Endothelial cell of hepatic sinusoid (primary cell): ENCODE measurements around the gene SNTG2.

Experiments
- in situ Hi-C: cut with HindIII; loops from 2 replicates; pipeline ENCODE4 v1.10.0; 2017; ENCODE audit warnings: low sequenced_read_pairs

SNTG2 gene

DNA sequence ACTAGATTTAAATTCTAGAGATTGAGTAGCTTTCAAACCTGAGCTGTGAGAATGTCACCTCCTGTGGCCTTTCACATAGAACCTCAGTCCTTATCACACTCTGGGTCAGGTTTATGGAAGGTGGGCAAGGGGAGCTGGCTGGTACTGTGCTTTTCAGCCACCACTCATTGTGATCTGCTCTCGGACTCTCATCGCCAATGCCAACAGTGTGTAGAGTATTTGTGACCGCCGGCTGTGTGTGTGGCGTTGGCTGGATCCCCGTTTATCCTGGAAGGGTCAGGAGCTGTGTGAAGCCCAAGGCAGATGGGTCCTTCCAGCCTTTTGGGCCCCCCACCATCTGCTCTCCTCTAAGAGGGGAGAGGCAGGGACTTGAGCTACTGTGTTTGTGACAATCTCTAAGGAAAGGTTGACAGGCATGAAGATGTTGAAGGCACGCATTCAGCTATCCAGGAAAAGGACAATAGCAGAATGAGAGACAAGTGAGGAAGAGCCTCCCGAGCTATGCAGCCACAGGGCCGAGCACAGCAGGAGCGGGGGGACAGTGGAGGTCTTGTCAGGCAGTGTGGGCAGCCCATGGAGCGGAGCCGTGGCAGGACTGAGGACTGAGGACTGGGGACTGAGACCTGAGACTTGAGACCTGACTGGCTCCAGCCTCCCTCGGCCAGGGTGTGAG, 355.5 kb downstream of the SNTG2 start:
- in situ Hi-C loops: no loop called here

DNA sequence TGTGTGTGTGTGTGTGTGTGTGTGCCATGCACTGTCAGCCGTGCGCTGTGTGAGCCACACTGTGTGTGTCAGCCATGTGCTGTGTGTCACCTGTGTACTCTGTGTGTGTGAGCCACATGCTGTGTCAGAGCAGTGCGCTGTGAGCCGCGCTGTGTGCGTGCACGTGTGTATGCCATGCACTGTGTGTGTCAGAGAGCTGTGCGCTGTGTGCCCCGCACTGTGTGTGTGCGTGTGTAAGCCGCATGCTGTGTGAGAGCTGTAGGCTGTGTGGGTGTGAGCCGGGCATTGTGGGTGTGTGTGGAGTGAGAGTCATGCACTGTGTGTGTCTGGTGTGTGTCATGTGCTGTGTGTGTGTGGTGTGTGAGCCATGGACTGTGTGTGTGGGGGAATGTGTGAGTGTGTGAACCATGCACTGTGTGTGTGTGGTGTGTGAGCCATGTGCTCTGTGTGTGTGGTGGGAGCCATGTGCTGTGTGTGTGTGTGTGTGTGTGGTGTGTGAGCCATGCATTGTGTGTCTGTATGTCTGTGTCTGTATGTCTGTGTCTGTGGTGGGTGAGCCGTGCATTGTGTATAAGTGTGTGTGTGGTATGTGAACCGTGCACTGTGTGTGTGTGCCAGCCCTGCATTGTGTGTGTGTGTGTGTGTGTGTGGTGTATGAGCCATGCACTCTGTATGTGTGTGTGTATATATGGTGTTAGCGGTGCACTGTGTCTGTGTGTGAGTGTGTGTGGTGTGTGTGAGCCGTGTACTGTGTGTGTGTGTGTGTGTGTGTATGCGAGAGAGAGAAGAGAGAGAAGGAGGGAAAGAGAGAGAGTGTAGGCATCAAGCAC, 356.3 kb downstream of the SNTG2 start:
- in situ Hi-C loops: no loop called here

DNA sequence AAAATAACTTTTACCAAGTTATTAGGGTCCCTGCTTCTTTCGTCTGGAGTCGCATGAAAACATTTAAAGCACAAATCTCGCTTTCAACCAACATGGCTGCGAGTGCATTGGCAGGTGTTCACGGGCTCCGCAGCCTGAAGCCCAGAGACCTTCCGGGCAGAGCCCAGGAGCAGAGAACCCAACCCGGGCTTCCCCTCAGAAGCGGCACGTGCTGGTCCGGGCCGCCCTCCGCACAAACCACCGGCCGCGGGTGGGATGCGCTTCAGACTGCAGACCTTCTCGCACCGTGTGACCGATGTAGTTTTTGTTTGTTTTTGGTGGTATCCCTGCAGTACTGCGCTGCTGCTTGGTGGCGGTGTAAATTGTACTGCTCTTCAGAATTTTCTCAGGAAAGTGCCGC, 357.0 kb downstream of the SNTG2 start:
- in situ Hi-C loops: no loop called here

- in situ Hi-C loops: no loop called here
These were observed 358.0 kb downstream of the SNTG2 start for GRCh38 chr2:1308678-1309077.

- in situ Hi-C loops: no loop called here
These were observed 358.9 kb downstream of the SNTG2 start for GRCh38 chr2:1309507-1309906.

DNA sequence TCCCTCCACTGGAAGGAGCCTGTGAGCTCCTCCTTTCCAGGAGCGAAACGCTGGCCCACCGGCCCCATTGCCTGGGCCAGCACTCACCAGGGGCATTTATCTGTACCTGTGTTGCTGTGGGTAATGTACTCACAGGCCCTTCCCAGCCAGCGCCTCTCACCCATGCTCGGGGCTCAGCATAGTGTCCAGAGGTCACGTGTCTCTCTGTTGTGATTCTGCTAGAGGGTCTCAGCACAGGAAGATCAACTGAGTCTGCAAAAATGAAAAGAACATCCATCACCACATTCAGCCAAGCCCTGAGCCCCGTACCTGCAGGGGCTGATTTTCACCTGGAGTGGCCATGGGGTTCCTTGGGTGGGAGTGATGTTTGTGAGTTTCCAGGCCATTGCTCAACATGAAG, 359.6 kb downstream of the SNTG2 start:
- in situ Hi-C loops: no loop called here

GRCh38 chr2:1310866-1311265, 360.2 kb downstream of the SNTG2 start:
- in situ Hi-C loops: no loop called here

DNA sequence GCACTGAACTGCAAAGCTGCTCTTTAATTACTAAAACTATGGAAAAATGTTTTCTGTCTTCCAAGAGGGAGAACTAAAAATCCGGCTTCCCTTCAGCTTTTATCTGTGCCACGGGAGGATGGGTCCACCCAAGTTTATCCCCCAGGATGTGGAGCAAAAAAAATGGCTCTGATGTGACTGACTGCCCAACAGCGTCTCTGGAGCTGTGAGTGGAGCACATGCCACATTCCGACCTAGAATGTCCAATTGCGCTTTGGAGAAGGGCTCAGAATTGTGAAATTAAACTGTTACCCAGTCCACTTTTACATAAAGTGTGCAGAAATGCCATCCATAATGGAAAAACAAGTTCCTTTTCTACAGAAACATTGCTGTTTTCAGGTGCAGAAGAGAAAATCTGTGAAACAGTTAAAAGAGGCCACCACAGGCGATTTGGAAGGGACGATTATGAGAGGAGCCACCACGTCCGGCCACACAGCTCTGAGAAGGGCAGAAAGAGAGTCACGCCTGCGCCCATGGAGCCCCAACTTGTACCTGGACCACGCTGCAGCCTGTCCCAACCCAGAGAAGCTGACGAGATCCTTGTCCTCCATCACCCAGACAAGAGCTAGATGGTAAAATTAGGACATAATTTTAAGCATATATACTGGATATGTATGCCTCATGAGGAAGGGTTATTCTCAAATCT, 362.7 kb downstream of the SNTG2 start:
- in situ Hi-C loops: no loop called here

DNA sequence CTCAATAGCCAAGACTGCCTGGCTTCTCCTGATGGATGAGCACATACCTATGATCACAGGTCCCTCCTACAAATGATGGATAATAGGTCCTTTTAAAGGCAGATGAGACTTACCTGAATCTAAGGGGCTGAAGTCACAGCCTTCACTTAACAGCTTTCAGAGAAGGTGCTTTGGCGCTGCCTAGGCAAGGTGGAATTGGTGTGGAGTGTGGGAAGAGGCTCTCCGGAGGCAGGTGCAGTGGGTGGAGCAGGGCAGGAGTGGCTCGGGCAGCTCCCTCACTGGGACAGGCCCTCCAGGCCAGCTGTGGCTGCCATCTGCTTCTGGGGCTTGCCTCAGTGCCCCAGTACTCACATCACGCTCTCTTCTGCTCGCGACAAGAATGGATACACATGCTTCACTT, 363.6 kb downstream of the SNTG2 start:
- in situ Hi-C loops: no loop called here

DNA sequence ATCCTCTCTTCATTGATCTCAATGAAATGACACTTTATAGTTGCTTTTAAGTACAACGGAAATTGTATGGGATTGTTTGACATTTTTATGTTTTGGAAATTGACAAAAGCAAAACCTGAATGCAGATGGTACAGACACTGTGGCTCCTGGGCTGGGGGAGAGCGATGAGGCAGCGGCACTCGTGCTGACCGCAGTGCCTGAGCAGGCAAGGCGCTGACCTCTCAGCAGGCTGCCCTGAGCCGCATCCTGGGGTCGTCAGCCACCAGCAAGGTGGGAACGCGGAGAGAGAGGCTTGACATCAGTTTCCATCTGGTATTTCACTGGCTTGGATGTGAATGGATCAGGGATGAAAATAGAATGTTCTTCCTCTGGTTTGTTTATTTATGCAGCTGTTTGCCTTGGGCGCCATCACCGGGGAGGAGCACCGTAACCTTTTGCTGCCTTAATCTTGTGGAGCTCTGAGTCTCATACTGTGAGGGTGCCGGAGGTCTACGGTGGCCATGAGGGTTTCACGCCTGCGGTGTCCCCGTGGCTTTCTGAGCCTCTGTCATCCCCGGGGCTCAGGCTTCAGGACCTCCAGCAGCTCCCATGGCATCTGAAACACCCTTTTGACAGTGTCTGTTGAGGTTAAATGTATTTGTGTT, 367.8 kb downstream of the SNTG2 start:
- in situ Hi-C loops: no loop called here

- in situ Hi-C loops: no loop called here
These were observed 368.7 kb downstream of the SNTG2 start for GRCh38 chr2:1319393-1319792.

- in situ Hi-C loops: no loop called here
These were observed 370.7 kb downstream of the SNTG2 start for GRCh38 chr2:1321321-1321720.

DNA sequence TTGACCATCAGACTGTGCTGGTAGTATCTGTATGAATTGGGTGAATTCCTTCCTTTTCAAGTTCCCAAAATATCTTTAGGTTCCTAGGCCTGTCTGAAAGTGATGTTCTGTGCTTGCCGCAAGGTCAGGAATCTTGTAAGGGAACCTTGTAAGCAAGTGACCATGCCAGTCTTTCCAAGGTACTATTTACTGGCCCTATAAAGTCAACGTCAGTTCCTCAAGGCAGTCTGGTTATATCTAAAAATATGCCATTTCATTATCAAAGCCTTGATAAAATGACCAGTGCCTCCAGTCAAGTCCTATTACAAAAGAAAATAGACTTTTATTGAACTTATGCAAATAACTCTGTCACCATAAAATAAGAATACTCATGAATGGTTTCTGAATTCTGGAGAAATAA, 374.2 kb downstream of the SNTG2 start:
- in situ Hi-C loops: no loop called here

GRCh38 chr2:1328684-1329083, 378.0 kb downstream of the SNTG2 start:
- in situ Hi-C loops: no loop called here

- in situ Hi-C loops: no loop called here
These were observed 388.9 kb downstream of the SNTG2 start for GRCh38 chr2:1339388-1340140.

DNA sequence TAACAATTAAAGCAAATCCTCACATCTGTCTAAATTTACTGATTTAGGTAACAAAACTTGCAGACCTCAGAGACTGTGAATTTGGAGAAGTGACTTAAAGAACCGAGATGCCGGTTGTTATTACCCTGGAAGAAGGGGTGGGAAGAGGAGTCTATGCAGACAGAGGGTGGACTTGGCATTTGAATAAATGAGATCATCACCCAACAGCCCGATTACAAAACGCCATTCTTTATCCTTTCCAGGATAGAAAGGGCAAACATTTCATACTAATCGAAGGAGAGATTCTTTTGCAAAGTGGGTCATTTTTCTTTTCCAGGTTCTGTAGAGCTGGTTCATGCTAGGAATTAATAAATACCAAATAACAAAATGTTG, 389.5 kb downstream of the SNTG2 start:
- in situ Hi-C loops: no loop called here

- in situ Hi-C loops: no loop called here
These were observed 390.9 kb downstream of the SNTG2 start for GRCh38 chr2:1341404-1342120.

- in situ Hi-C loops: loop anchor here (5.0 kb wide), 1 partner anchor 34 kb away; no protein-coding TSS in a partner anchor
These were observed 398.1 kb downstream of the SNTG2 start for GRCh38 chr2:1348789-1349188.

GRCh38 chr2:1350111-1350510, 399.5 kb downstream of the SNTG2 start:
- in situ Hi-C loops: no loop called here

DNA sequence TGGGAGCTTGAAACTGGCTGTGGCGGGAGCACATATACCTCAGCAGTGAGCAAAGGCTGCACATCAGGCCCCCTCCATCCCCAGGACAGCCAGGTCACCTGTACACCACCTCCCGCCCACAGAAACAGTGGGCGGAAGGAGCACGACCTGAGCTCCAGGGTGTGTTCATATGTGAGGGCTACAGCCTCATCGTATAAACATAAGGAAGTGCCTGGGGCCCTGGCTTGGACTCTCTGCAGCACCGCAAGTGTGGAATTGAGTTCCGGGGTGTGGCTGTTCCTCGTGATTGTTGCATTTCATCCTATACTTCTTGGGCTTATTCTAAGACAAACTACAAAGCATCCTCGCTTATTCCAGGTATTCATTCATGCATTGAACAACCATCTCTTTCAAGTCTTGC, 402.5 kb downstream of the SNTG2 start:
- in situ Hi-C loops: no loop called here
